HG02840 (cell line): ENCODE data around the gene DYNC2H1.
"Not testable (repeated sequence)": the region's sequence is repeated elsewhere in the genome, so short reads cannot be mapped to it uniquely, and the experiment has no call there.

ENCODE experiments used
- ATAC-seq: cut with Tn5 transposase; IDR thresholded peaks from one replicate; pipeline ENCODE4 v1.9.1; 2021; ENCODE audit warnings: mild to moderate bottlenecking, moderate library complexity, moderate number of reproducible peaks; ENCODE audit not compliant: unreplicated experiment, low FRiP score

Gene DYNC2H1

DNA sequence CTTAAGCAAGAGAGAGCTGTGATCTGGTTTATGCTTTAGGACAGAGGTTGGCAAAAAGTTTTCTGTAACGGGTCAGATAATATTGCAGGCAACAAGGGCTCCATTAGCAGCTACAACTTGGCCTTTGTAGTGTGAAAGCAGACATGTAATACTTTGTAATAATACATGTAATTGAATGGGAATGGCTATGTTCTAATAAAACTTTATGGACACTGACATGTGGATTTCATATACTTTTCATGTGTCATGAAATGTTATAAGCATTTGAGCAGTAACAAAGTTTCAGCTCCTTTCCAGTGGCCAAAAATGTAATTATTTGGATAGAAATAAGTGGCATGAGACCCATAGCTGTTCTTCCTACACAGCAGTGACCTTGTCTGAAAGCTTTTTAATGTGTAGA, 3.1 kb downstream of the DYNC2H1 start:
- ATAC-seq, result no peak

DNA sequence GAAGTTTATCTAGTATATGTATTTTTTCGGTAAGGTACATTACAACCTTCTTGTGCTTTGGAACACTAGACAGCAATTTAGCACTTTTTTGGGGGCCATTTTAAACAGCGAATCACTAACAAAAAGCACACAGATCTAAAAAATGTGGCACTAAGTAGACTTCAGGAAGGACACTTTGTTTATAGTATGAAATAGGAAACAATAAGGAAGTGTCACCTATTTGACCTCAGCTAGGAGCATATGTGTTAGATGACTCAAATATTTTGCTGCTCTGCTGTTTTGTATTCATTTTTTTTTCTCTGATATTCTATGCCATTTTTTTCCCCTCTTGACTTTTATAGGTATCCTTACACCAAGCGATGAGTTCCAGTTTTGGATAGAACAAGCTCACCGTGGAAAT, 5.6 kb downstream of the DYNC2H1 start:
- ATAC-seq, result no peak

DNA sequence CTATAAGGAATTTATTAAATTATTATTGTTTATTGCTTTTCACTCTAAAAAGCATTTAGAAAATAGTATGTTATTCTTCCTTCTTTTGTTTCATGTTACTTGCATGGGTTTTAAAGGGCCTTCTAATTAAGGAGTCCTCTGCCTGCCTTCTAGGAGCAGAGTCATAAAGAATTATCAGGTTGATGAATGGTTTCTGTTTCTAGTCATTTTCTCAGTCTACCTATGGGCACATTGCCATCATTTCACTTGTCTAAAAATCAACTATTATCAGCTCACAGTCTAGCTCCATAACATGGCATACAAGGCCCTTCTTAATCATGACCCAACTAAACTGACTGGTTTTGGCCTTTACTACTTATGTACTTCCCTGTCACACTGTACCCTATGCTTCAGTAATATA, 16.2 kb downstream of the DYNC2H1 start:
- no peak for ATAC-seq

DNA sequence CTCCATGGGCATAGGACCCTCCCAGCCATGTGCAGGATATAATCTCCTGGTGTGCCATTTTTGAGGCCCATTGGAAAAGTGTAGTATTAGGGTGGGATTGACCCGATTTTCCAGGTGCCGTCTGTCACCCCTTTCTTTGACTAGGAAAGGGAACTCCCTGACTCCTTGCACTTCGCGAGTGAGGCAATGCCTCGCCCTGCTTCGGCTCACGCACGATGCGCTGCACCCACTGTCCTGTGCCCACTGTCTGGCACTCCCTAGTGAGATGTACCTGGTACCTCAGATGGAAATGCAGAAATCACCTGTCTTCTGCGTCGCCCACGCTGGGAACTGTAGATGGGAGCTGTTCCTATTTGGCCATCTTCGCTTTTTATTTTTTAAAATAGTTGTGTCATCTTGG, 32.8 kb downstream of the DYNC2H1 start:
- ATAC-seq, result not testable (repeated sequence)

DNA sequence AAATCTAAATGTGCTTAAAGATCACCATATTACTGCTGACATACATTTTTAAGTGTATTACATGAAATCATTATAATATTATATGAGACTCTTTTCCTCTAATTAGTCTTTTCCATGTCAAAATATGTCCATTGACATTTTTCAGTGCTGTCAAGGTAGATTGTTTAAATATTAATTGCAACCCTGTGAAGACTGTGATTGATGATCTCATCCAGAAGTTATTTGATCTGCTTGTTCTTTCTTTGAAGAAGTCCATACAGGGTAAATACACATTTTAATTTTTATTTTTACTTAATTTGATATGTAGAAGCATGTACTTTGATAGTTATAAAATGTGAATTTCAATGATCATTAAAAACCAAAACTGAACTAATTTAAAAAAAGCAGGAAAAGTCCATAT, 38.4 kb downstream of the DYNC2H1 start:
- no peak for ATAC-seq

DNA sequence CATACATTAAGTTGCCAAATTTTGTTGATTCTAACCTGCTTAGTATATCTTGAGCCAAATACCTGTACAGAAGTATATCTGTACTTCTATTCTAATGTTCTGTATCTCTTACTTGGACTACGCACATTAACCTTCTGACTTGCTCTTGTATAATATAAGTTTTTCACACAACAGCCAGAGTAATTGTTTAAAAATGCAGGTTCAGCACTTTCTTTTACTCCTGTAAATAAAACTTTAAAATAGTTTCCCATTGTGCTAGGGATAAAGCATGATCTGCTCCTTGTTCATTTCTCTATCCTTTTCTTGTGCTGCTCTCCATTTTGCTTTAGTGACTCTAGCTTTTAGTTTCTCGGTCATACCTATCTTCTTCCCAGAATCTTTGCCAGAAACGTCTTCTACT, 48.3 kb downstream of the DYNC2H1 start:
- ATAC-seq, result no peak

DNA sequence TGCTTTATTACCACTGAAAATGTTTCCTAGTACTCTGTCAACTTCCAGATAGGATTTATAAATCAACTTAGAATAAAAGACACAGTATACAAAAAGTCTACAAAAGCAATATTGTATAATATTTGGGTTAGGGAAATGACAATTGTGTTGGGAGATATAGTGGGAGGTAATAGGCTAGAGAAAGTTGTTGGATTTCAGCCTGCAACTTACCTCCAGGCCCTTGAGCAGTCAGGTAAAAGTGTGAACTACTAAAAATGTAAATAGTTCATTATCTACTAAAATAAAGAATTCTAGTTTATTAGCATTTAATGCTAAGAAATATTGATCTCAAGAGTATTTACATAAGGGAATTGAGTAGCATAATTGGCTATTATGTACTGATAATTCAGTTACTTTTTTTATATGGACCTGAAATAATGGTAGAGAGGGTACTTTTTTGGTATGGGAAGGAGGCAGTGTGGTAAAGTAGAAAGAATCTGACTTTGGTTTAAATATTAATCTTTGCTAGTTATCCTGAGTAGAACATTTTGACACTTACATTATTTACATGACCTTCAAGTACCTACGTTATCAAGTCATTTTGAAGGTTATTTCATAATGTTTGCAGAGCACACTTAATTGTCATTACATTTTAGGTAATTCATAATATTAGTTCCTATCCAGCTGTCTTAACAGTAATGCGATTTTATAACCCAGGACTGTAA, 55.0 kb downstream of the DYNC2H1 start:
- ATAC-seq, result no peak

DNA sequence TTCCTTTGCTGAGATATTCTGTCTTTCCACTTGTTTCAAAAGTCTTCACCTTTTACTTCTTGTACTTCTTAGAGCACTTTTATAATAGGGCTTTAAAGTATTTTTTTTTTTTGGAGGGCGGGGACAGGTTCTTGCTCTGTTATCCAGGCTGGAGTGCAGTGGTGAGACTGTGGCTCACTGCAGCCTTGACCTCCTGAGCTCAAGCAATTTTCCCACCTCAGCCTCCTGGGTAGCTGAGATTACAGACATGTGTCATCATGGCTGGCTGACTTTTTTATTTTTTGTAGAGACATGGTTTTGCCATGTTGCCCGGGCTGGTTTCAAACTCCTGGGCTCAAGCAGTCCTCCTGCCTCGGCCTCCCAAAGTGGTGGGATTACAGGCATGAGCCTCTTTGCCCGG, 57.9 kb downstream of the DYNC2H1 start:
- ATAC-seq, result no peak

DNA sequence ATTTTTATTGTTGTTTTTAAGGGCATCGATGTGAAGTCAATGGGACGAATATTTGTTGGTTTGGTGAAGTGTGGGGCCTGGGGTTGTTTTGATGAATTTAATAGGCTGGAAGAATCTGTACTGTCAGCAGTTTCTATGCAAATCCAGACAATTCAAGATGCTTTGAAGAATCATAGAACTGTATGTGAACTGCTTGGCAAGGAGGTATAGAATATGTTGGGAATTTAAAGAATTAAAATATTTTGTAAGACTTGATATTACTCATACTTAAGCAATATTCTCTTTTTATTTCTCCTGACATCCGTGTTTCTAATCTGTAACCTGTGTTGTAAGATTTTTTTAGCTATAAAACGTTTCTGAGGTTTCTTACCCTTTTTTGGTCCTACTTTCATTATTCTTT, 61.6 kb downstream of the DYNC2H1 start:
- no peak for ATAC-seq

DNA sequence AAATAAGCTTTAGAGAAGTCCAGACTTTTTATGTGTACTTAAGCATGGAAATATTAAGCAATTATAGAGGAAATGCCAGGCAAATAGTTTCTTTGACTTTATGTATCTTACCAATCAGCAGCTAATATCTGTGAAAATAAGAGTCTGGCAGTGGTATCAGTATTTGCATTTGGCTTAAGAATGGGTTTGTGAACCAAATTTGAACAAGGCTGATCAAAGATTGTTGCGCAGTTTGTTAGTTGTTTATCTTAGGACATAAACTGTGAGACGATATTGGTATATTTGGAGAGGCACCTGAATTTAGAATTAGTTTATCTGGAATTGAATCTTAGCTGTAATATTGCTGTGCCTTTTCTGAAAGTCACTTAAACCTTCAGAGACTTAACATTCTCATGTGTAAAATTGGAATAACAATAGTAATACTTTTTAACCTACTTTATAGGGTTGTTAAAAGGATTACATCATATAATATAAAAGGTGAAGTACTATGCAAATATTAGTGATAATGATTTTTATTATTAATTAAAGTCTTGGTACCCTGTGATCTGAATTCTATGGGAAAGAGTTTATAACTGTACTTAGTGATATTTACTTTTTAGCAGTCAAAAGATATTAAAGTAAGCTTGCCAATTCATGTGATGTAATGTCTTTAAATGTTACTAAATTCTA, 66.4 kb downstream of the DYNC2H1 start:
- ATAC-seq, result no peak

DNA sequence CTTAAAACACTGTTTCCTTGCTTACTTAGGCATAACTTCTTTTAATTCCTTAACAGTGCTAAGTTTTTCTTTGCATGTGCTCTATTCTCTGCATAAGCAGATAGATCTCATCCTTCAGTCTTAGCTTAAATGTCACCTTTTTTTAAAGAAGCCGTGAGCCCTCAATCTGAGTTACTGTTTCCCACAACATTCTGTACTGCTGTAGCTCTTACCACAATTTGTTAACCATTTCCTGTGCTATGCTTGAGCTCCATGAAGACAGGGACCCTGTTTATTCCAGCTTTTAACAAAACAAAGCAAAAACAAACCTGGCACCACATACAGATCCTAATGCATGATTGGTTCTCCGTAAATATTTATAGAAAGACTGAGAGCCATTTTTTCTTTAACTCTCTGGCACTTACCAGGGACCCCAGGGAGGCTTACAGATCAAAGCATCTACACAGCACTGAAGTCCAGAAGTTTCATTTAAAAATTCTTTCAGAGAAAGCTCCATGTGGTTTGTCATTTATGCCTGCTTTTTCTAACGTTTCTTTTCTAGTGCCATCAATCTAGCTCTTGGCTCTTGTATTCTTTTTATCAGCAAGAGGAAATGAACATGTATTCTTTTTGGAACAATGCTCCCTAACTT, 74.9 kb downstream of the DYNC2H1 start:
- ATAC-seq, result no peak

DNA sequence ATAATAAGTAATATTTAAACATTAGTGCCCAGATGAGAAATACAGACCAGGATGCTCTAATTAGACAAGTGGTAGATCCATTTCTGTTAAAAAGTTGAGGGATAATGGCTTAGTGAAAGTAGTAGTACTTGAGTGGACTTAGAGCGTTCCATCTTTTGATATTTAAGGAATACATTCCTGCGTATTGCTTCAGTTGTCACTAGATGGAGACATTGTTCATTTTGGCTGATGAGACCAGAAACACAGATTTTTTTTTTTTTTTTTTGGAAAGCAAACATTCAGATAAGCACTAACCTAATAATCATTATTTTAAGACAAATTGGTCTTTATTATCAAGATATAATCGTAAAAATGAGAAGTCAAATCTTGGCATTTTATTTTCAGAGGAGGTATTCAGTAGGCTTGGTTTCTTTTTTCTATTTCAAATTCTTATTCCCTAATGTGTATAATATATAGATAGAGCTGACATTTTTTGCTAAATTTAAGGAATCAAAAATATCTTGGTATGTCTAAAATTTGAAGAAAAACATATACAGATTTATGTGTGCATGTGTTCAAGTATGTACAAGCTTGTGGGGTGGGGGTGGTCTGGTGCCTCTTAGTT, 92.9 kb downstream of the DYNC2H1 start:
- ATAC-seq, result no peak

DNA sequence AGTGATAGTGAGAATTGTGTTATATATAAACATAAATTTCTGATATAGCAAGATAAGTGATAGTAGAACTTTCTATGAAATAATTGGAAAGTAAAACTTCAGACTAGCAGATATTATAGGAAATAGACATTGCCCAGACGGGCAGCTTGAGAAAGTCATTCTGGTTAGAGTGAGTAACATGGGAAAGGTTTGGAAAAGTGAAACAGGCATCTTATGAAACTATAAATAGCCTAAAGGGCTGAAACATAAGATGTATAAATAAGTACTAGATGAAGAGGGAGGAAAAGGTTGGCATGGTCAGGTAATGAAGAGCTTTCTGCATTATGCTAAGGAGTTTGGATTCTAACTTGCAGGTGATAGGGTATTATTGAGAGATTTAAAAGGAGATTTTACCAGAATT, 101.3 kb downstream of the DYNC2H1 start:
- ATAC-seq, result no peak

DNA sequence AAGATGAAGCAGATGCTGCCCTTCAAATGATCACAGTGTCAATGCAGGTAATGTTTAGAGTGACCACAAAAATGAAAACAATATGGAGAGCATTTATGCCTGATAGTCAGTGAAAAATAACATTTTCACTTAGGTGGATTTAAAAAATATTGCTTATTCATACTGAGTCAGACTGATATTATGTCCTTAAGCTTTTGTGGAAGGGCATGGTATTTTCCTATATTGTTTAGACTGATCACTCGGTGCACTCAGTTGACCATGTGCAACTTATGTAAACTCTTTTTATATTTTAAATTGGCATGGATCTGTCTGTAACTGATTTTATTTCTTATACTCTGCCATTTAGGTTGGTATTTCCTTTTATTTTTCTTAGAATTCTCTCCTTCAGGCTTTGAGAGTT, 106.6 kb downstream of the DYNC2H1 start:
- ATAC-seq, result no peak

DNA sequence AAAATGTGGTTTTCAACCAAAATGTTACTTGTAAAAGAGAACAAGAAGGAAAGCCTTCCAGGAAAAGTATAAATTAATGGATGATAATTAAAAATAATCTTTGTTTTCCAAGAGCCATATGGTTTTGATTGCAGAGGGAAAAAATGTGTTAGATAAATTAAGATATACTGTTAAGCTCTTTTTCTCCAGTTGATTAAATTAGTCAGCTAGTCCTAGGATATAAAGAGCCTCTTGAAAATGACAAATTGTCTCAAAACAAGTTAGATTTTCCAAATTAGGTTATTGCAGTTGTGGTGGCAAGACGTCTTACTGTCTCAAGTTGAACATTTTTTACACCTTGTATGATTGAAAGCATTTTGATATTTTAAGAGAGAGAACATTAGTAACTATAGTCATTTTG, 110.9 kb downstream of the DYNC2H1 start:
- ATAC-seq, result no peak

DNA sequence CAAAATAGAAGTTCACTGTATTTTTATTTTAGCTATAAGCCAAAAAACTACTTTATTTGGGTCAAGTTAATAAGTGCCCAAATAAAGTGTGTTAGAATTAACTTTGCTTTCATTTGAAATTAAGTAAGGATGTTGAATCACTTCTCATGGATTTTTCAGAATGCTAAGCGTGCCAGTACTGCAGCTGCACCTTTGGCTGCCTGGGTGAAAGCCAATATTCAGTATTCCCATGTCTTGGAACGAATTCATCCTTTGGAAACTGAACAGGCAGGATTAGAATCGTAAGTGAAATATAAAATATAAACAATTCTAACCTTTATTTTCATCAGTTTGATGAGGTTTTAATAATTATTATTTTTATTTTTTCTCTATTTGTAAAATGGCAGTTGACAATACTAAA, 113.6 kb downstream of the DYNC2H1 start:
- no peak for ATAC-seq

DNA sequence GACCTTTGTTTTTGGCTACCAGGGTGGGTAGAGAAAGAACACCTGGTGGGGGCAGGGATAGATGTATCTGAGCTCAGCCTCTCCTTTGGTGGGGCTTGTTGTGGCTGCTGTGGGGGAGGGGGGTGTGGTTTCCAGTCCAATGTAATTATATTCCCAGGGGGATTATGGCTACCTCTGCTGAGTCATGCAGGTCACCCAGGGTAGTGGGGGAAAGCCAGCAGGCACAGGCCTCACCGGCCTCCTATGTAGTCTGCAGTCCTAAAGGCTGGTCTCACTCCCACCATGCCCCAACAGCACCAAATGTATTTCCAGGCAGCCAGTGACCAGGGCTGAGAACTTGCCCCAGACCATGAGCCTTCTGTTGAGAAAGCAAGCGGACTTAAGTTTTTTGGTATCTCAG, 119.6 kb downstream of the DYNC2H1 start:
- no peak for ATAC-seq

DNA sequence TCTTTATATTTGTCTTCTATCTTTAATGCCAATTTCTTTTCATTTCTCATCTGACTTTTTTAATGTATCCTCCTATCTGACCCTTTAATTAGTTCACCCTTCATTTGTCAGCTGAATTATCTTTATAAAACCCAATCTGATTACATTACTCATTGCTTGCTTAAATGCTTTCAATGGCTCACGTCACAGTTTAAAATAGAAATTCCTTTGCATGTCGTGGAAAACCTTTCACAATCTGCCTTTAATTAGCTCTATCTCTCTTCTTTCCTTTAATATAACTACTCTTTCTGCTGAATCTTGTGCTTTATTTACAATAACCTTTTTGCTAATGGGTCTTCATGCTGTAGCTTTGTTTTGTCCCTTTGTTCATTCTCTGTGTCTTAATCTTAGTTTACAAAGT, 125.7 kb downstream of the DYNC2H1 start:
- no peak for ATAC-seq

DNA sequence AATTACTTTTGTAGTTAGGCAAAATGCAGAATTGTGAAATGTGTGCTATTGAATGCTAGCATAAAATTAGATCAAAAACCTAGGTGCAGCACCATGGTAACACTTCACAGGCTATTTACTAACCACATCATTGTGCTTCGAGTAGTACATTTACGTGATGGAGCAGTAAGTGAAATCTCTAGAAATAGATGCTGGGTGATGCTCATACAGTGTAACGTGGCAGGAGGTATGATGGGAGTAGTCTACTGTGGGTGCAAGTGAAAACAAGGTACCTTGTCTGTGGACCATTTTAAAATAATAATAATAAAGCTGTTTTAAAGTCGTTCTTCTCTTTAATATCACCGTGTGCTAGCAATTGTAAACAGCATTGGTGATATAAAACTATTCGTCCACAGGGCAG, 132.3 kb downstream of the DYNC2H1 start:
- ATAC-seq, result no peak

DNA sequence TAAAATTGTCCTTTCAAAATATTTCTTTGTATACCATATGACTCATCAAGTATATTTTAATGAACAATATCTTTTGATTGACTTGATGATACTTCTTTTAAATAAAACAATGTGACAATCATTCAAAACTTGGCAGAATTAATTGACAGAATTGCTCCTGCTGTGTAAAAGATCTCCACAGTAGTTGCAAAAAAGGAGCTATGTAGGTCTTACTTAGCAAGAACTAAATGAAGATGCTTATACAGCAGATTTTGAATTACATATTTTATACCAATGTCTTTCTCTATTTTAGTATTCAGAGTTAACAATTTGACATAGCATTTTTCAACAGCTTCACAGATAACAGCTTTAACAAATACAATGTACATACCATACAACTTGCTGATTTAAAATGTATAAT, 144.9 kb downstream of the DYNC2H1 start:
- no peak for ATAC-seq

DNA sequence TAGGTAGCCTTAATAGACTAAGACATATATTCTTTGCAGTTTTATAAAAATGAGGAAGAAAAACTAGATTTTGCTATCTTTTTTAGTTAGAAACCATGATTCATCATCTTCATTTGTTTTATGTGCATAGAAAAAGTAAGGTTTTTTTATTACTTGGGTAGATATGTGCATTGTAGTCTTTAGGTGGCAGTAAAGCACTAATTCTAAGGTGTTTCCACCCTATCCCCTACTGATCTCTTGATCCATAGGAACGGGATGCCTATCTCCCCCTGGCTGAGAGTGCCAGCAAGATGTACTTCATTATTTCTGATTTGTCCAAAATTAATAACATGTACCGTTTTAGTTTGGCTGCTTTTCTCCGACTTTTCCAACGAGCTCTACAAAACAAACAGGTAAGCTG, 148.1 kb downstream of the DYNC2H1 start:
- no peak for ATAC-seq
